T-helper 17 cell (primary cell): ENCODE data around the gene NARS2. TPM values are rescaled to one million over a fixed set of nuclear protein-coding genes. Genes with fewer than 3 reads are reported as not detected.

Experiments used
- ATAC-seq: fragments of 150-1000 bp; cut with Tn5 transposase; 2 replicates; pipeline ENCODE4 v1.10.0; 2021; ENCODE audit warnings: mild to moderate bottlenecking, moderate library complexity
- DNase-seq, 3 donors: peaks; one replicate each; pipeline versions ENCODE4 v3.0.0 to v3.0.0-alpha.2; 2020 to 2021
- H3K9me3 ChIP-seq: one replicate; pipeline ENCODE4 v1.7.0; 2013; ENCODE audit warnings: low read length, mild to moderate bottlenecking; ENCODE audit not compliant: control insufficient read depth, poor library complexity, severe bottlenecking
- H3K27ac Mint-ChIP-seq: one replicate; pipeline ENCODE4 v1.8.0; 2022; ENCODE audit warnings: mild to moderate bottlenecking, moderate library complexity, mixed read lengths
- H3K27me3 Mint-ChIP-seq: one replicate; pipeline ENCODE4 v1.8.0; 2022; ENCODE audit warnings: mixed read lengths
- H3K36me3 Mint-ChIP-seq: one replicate; pipeline ENCODE4 v1.8.0; 2022; ENCODE audit warnings: low read depth, mixed read lengths
- H3K4me1 Mint-ChIP-seq: one replicate; pipeline ENCODE4 v1.8.0; 2022; ENCODE audit warnings: mild to moderate bottlenecking, mixed read lengths
- H3K4me3 Mint-ChIP-seq: one replicate; pipeline ENCODE4 v1.8.0; 2022; ENCODE audit warnings: mild to moderate bottlenecking, moderate library complexity, mixed read lengths
- total RNA-seq, 4 donors: library from RNA in 2 of 4; stranded (reverse) in 2 of 4; gene quantifications; one replicate each; pipeline ENCODE4 v1.2.3 and lab custom pipeline; 2022 to 2026

Gene NARS2
- total RNA-seq, 2 donors from 2014 or later: 6.6 to 10.7 TPM

- DNase-seq: no peak
- H3K27ac Mint-ChIP-seq: no peak overlapping the region
- H3K9me3 ChIP-seq: no peaks in the 10 kb centered on the region
- H3K4me3 Mint-ChIP-seq: no peak overlapping the region
- peaks cover 6% of the 10 kb centered on the region for H3K4me1 Mint-ChIP-seq
- no peak for ATAC-seq
- no peaks in the 10 kb centered on the region for H3K36me3 Mint-ChIP-seq
- H3K27me3 Mint-ChIP-seq: no peaks in the 10 kb centered on the region
Observed at GRCh38 chr11:78548911-78549590, 25.6 kb downstream of the NARS2 start.

- no peak for ATAC-seq
- Mint-ChIP-seq H3K27ac (no peak overlapping the region), H3K4me3 (no peak overlapping the region), H3K27me3 (no peaks in the 10 kb centered on the region), H3K4me1 (peaks cover 6% of the 10 kb centered on the region), H3K36me3 (peaks cover 2% of the 10 kb centered on the region)
- no peaks in the 10 kb centered on the region for H3K9me3 ChIP-seq
- DNase-seq: no peak
Observed at GRCh38 chr11:78547931-78548705, 26.5 kb downstream of the NARS2 start.

- Mint-ChIP-seq H3K27me3 (no peaks in the 10 kb centered on the region), H3K27ac (peak overlapping the region; percentile 73), H3K4me1 (peaks cover 14% of the 10 kb centered on the region), H3K36me3 (peaks cover 11% of the 10 kb centered on the region), H3K4me3 (no peak overlapping the region)
- ATAC-seq: no peak
- no peaks in the 10 kb centered on the region for H3K9me3 ChIP-seq
- DNase-seq: no peak
Observed at GRCh38 chr11:78542007-78542406, 32.7 kb downstream of the NARS2 start.

- H3K27ac Mint-ChIP-seq: peak overlapping the region; percentile 73
- ATAC-seq (no peak), DNase-seq (no peak)
- no peaks in the 10 kb centered on the region for H3K27me3 Mint-ChIP-seq
- H3K4me3 Mint-ChIP-seq: no peak overlapping the region
- H3K4me1 Mint-ChIP-seq: peaks cover 14% of the 10 kb centered on the region
- H3K9me3 ChIP-seq: no peaks in the 10 kb centered on the region
- peaks cover 13% of the 10 kb centered on the region for H3K36me3 Mint-ChIP-seq
Observed at GRCh38 chr11:78541537-78541936, 33.1 kb downstream of the NARS2 start.

- Mint-ChIP-seq H3K27me3 (no peaks in the 10 kb centered on the region), H3K36me3 (peaks cover 13% of the 10 kb centered on the region), H3K4me1 (peaks cover 12% of the 10 kb centered on the region), H3K4me3 (no peak overlapping the region), H3K27ac (no peak overlapping the region)
- ATAC-seq: no peak
- DNase-seq: no peak
- no peaks in the 10 kb centered on the region for H3K9me3 ChIP-seq
Observed at GRCh38 chr11:78540256-78540655, 34.4 kb downstream of the NARS2 start.

- Mint-ChIP-seq H3K4me3 (no peak overlapping the region), H3K4me1 (peaks cover 10% of the 10 kb centered on the region), H3K36me3 (peaks cover 13% of the 10 kb centered on the region), H3K27ac (peak overlapping the region; percentile 2), H3K27me3 (no peaks in the 10 kb centered on the region)
- H3K9me3 ChIP-seq: no peaks in the 10 kb centered on the region
- DNase-seq (no peak), ATAC-seq (no peak)
Observed at GRCh38 chr11:78539506-78539905, 35.2 kb downstream of the NARS2 start.

- H3K4me3 Mint-ChIP-seq: no peak overlapping the region
- DNase-seq: no peak
- no peak overlapping the region for H3K27ac Mint-ChIP-seq
- ATAC-seq: no peak
- H3K27me3 Mint-ChIP-seq: no peaks in the 10 kb centered on the region
- no peaks in the 10 kb centered on the region for H3K9me3 ChIP-seq
- H3K4me1 Mint-ChIP-seq: peaks cover 10% of the 10 kb centered on the region
- H3K36me3 Mint-ChIP-seq: peaks cover 12% of the 10 kb centered on the region
Observed at GRCh38 chr11:78536933-78537332, 37.7 kb downstream of the NARS2 start.

- no peak for DNase-seq
- no peaks in the 10 kb centered on the region for H3K27me3 Mint-ChIP-seq
- H3K4me3 Mint-ChIP-seq: no peak overlapping the region
- no peak overlapping the region for H3K27ac Mint-ChIP-seq
- H3K9me3 ChIP-seq: no peaks in the 10 kb centered on the region
- H3K4me1 Mint-ChIP-seq: peaks cover 11% of the 10 kb centered on the region
- no peak for ATAC-seq
- peaks cover 12% of the 10 kb centered on the region for H3K36me3 Mint-ChIP-seq
Observed at GRCh38 chr11:78535920-78536319, 38.7 kb downstream of the NARS2 start.

- Mint-ChIP-seq H3K4me3 (no peak overlapping the region), H3K27me3 (no peaks in the 10 kb centered on the region), H3K27ac (no peak overlapping the region), H3K4me1 (peaks cover 11% of the 10 kb centered on the region), H3K36me3 (peaks cover 12% of the 10 kb centered on the region)
- DNase-seq (no peak), ATAC-seq (peak; percentile 62)
- H3K9me3 ChIP-seq: no peaks in the 10 kb centered on the region
Observed at GRCh38 chr11:78535027-78535426, 39.6 kb downstream of the NARS2 start.

- ATAC-seq (no peak), DNase-seq (no peak)
- Mint-ChIP-seq H3K27me3 (no peaks in the 10 kb centered on the region), H3K4me1 (peaks cover 8% of the 10 kb centered on the region), H3K4me3 (no peak overlapping the region), H3K27ac (no peak overlapping the region), H3K36me3 (peaks cover 7% of the 10 kb centered on the region)
- no peaks in the 10 kb centered on the region for H3K9me3 ChIP-seq
Observed at GRCh38 chr11:78533399-78533798, 41.3 kb downstream of the NARS2 start.

- H3K36me3 Mint-ChIP-seq: peaks cover 3% of the 10 kb centered on the region
- no peak overlapping the region for H3K27ac Mint-ChIP-seq
- no peak overlapping the region for H3K4me3 Mint-ChIP-seq
- H3K9me3 ChIP-seq: no peaks in the 10 kb centered on the region
- no peak for DNase-seq
- H3K27me3 Mint-ChIP-seq: no peaks in the 10 kb centered on the region
- peaks cover 5% of the 10 kb centered on the region for H3K4me1 Mint-ChIP-seq
- no peak for ATAC-seq
Observed at GRCh38 chr11:78532991-78533390, 41.7 kb downstream of the NARS2 start.

- DNase-seq: no peak
- no peak for ATAC-seq
- Mint-ChIP-seq H3K36me3 (peaks cover 3% of the 10 kb centered on the region), H3K4me3 (no peak overlapping the region), H3K27ac (no peak overlapping the region), H3K27me3 (no peaks in the 10 kb centered on the region), H3K4me1 (peaks cover 1% of the 10 kb centered on the region)
- no peaks in the 10 kb centered on the region for H3K9me3 ChIP-seq
Observed at GRCh38 chr11:78526497-78527146, 48.0 kb downstream of the NARS2 start.

GRCh38 chr11:78525720-78526119 is 48.9 kb downstream of the NARS2 start:
- Mint-ChIP-seq H3K27me3 (no peaks in the 10 kb centered on the region), H3K4me3 (no peak overlapping the region), H3K4me1 (no peaks in the 10 kb centered on the region), H3K36me3 (peaks cover 3% of the 10 kb centered on the region), H3K27ac (no peak overlapping the region)
- DNase-seq (no peak), ATAC-seq (no peak)
- no peaks in the 10 kb centered on the region for H3K9me3 ChIP-seq
